Measurements from ENCODE around the gene THOC7. TPM values are rescaled to one million over a fixed set of nuclear protein-coding genes. Genes with fewer than 3 reads are reported as not detected.

Gene THOC7
- total RNA-seq, 3 donors from 2014 or later (not counting 1 experiment from before 2014, with no cell fraction given) = 30.3 to 35.8 (median 32.5) TPM

DNA sequence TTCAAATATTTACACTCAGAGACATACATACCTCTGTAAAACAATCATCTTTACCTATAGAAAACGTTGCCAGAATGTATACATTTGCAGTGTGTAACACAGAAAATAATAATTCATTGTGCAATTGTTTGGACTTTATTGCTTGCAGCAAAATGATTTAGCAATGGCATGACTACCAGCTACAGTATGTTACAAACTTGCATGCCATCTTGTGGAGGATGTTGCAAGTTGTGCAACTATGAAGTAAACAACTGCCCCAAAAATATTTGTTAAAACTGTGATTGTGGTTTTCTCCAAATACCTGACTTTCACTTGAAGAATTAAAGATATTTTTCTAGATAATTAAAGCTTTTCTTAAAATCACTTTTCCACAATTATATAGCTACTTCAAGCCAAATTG lies 71.6 kb downstream of the THOC7 start:
- Histone ChIP-seq H3K9me3 (ENCODE audit: control insufficient read depth, insufficient read depth, low read length) (no peaks in the 10 kb centered on the region), H3K27me3 (ENCODE audit: control insufficient read depth, insufficient read depth, low read length) (no peaks in the 10 kb centered on the region), H3K4me3 (ENCODE audit: low read length) (no peak overlapping the region), H3K4me1 (ENCODE audit: control insufficient read depth, insufficient read depth, low read length) (no peaks in the 10 kb centered on the region), H3K27ac (ENCODE audit: low read length) (no peak overlapping the region), H3K36me3 (ENCODE audit: control insufficient read depth, insufficient read depth, low read length) (no peaks in the 10 kb centered on the region)
- whole genome bisulfite sequencing (ENCODE audit: insufficient coverage) = no CpG with 5 or more reads among the region's 1 CpG
- Mint-ChIP-seq H3K27ac (no peak overlapping the region), H3K4me3 (no peak overlapping the region), H3K36me3 (no peaks in the 10 kb centered on the region), H3K4me1 (no peaks in the 10 kb centered on the region), H3K9me3 (no peaks in the 10 kb centered on the region), H3K27me3 (ENCODE audit: low read depth in 2 of 2) (peaks cover 0 to 15% of the 10 kb centered on the region in 2 donors)
- ATAC-seq (no peak), DNase-seq (no peak)
- intact Hi-C loops (cut with micrococcal nuclease) = no loop called here
- TF ChIP-seq CTCF (IDR thresholded peaks at IDR 0.05) = no peak

Other genes starting within 250 kb of the THOC7 start
- gene SNTN, start 211.1 kb downstream of the THOC7 start, total RNA-seq = not detected
- gene C3orf49, start 44.5 kb downstream of the THOC7 start, total RNA-seq = not detected
- 100 to 1,000 TPM; 126 to 176 (median 146) TPM for gene ATXN7, start 62 bp upstream of the THOC7 start, total RNA-seq
- gene SCAANT1, start 48.6 kb upstream of the THOC7 start, total RNA-seq = 1 to 10 TPM in 2 of 3 donors, not detected in 1; 3.6 to 8.0 TPM
- gene PSMD6, start 159.7 kb upstream of the THOC7 start, total RNA-seq = 100 to 1,000 TPM in 2 of 3 donors, 10 to 100 TPM in 1; 84.4 to 105 (median 102) TPM

Measured in natural killer cell (primary cell).